ENCODE results near the gene PRPF19. TPM values are rescaled to one million over a fixed set of nuclear protein-coding genes. Genes with fewer than 3 reads are reported as not detected.

Gene PRPF19
- total and polyA plus RNA-seq, 9 of the 15 experiments (the other 6 are each of a cell fraction or from before 2014, with no cell fraction given): 9.4 to 212 (median 73.2) TPM

GRCh38 chr11:60863550-60864521 lies 42.5 kb downstream of the PRPF19 start (continued):
- TF ChIP-seq CSDE1 (IDR thresholded peaks at IDR 0.05): no peak
- peak; percentile 40 for TF ChIP-seq KDM5B (IDR thresholded peaks at IDR 0.05; ENCODE audit: insufficient replicate concordance, low read depth, low read length)
- no peak for TF ChIP-seq ZNF780A (CRISPR knock-in tag; IDR thresholded peaks at IDR 0.05)
- no peak for TF ChIP-seq HDAC8 (tag; IDR thresholded peaks at IDR 0.05)
- TF ChIP-seq ATF3 (IDR thresholded peaks at IDR 0.05): no peak
- TF ChIP-seq ATF3 (CRISPR knock-in tag; conservative IDR thresholded peaks at IDR 0.05): no peak
- TF ChIP-seq BRD9 (IDR thresholded peaks at IDR 0.05; ENCODE audit: low read depth, partially characterized antibody): peak; percentile 74
- no peak for TF ChIP-seq DMBX1 (CRISPR knock-in tag; IDR thresholded peaks at IDR 0.05; ENCODE audit: borderline replicate concordance)
- no peak for TF ChIP-seq SLC30A9 (CRISPR knock-in tag; IDR thresholded peaks at IDR 0.05)
- TF ChIP-seq EP300 (IDR thresholded peaks at IDR 0.05; ENCODE audit: low read length): peak; percentile 29; the same call in 1 of the 2 replicates
- no peak for TF ChIP-seq ZNF239 (CRISPR knock-in tag; IDR thresholded peaks at IDR 0.05)
- TF ChIP-seq TRIM24 (IDR thresholded peaks at IDR 0.05): peak in 1 of 2 experiments; percentile 5; a peak in 1 of 4 replicates
- TF ChIP-seq ZBTB17 (CRISPR knock-in tag; IDR thresholded peaks at IDR 0.05): no peak
- peak; percentile 82 for TF ChIP-seq DPF2 (IDR thresholded peaks at IDR 0.05)
- TF ChIP-seq POLR2H (tag; IDR thresholded peaks at IDR 0.05; ENCODE audit: low read depth): no peak
- no peak for TF ChIP-seq MBD2 (IDR thresholded peaks at IDR 0.05; ENCODE audit: borderline replicate concordance, low read depth)
- TF ChIP-seq C11orf30 (IDR thresholded peaks at IDR 0.05; ENCODE audit: low read depth): 0 out of 2 replicates have a peak, but pooled peaks have one; percentile 7
- no peak for TF ChIP-seq ZNF311 (CRISPR knock-in tag; IDR thresholded peaks at IDR 0.05)
- peak; percentile 58 to 66; a peak in 2 of 4 replicates for TF ChIP-seq HDAC1 (IDR thresholded peaks at IDR 0.05)
- no peak for TF ChIP-seq ZNF431 (CRISPR knock-in tag; IDR thresholded peaks at IDR 0.05)
- no peak for TF ChIP-seq POLR2AphosphoS2 (IDR thresholded peaks at IDR 0.05; ENCODE audit: low read length)
- TF ChIP-seq MEIS2 (IDR thresholded peaks at IDR 0.05; ENCODE audit: partially characterized antibody): peak; percentile 87
- no peak for TF ChIP-seq ETS1 (conservative IDR thresholded peaks at IDR 0.05; ENCODE audit: control insufficient read depth, low read depth, low read length)
- TF ChIP-seq CCNT2 (IDR thresholded peaks at IDR 0.05; ENCODE audit: borderline replicate concordance, extremely low read depth, insufficient read length, low read depth, low read length): no peak
- peak; percentile 63; the same call in 1 of the 2 replicates for TF ChIP-seq TAL1 (IDR thresholded peaks at IDR 0.05)
- TF ChIP-seq ZFP36 (IDR thresholded peaks at IDR 0.05; ENCODE audit: low read depth, low read length, partially characterized antibody): peak; percentile 79
- TF ChIP-seq THRB (CRISPR knock-in tag; conservative IDR thresholded peaks at IDR 0.05): no peak
